GM18498 (cell line): ENCODE data around the gene TSPO.
"Not testable (repeated sequence)": the region's sequence is repeated elsewhere in the genome, so short reads cannot be mapped to it uniquely, and the experiment has no call there.

ENCODE experiments used
- ATAC-seq: cut with Tn5 transposase; IDR thresholded peaks from one replicate; pipeline ENCODE4 v1.9.1; 2021; ENCODE audit warnings: mild to moderate bottlenecking, moderate library complexity; ENCODE audit not compliant: unreplicated experiment

TSPO gene

GRCh38 chr22:43151251-43152002 lies at the start of gene TSPO:
Gene TSPO, plus strand, starts transcription at chr22:43151559. Its CDS starts 7,680 bp downstream, at chr22:43159239.
- no peak for ATAC-seq

- ATAC-seq, result not testable (repeated sequence)
Observed at GRCh38 chr22:43104056-43104625, 47.2 kb upstream of the TSPO start.

- not testable (repeated sequence) for ATAC-seq
Observed at GRCh38 chr22:43104950-43105349, 46.4 kb upstream of the TSPO start.

DNA sequence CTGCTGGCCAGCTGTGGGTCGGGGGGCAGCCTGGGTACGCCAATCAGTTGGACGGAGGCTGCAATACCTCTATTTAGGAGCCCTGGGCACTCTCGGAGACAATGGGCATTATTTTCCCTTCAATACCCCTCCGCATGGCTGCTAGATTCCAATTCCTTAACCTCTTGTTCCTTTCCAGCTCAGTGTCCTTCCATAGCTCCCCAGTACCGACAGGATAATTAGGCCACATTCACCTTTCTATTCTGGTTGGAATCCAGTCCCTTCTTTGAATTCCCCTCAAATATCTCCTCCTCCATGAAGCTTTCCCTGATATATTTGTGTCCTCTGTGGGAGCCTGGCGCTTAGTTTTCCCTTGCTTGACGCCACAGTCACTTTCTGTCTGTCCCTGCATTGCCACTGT lies 45.1 kb upstream of the TSPO start:
- no peak for ATAC-seq

GRCh38 chr22:43109511-43109910 lies 41.8 kb upstream of the TSPO start:
- no peak for ATAC-seq

DNA sequence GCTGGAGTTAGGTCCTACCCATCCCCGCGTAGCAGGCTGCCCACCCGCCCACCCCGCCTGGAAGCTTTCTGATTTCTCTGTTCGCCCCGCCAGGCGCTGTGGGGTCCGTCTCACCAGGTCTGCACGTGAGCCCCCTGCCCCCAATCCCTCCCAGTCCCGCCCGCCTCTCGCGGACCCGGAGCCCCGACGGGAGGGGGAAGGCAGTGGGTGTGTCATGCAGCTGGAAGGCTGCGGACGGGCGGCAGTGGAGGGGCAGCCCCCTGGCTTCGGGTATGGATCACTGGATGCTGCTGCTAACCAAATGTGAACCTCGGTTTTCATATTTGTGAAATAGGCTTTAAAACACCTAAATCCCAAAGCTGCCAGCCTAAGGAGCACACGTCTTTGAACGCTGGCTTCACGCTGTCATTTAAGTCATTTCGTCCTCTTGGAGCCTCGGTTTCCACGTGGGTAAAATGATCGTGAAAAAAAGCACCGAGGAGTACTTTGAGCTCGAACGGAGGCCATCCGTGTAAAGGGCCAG lies 41.4 kb upstream of the TSPO start:
- ATAC-seq, result no peak

DNA sequence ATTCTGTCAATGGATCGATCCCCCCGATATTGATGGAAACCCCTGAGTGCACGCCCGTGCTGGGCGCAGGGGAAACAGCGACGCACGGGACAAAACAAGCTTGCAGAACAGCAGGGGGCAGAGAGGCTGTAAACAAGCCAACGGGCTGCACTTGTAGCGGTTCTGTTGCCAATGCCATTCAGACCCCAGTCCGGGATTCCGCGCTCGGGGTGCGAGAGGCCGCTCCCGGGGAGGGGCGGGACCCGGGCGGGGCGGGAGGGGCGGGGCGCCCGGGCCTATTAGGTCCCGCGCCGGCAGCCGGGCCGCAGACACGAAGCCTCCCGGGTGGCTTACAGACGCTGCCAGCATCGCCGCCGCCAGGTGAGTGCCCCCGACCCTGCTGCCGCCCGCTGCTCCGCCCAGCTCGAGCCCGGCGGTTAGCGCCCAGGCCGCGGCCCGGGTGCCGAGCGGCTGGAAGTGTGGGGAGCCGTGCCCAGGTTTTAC lies 40.9 kb upstream of the TSPO start, which contains the start of gene BIK:
BIK (plus strand) TSS at position 307 of the 483 bp plus-strand sequence. CDS start 13,273 bp downstream, outside the sequence.
- ATAC-seq, result no peak

GRCh38 chr22:43110927-43111623 lies 40.3 kb upstream of the TSPO start:
- no peak for ATAC-seq

DNA sequence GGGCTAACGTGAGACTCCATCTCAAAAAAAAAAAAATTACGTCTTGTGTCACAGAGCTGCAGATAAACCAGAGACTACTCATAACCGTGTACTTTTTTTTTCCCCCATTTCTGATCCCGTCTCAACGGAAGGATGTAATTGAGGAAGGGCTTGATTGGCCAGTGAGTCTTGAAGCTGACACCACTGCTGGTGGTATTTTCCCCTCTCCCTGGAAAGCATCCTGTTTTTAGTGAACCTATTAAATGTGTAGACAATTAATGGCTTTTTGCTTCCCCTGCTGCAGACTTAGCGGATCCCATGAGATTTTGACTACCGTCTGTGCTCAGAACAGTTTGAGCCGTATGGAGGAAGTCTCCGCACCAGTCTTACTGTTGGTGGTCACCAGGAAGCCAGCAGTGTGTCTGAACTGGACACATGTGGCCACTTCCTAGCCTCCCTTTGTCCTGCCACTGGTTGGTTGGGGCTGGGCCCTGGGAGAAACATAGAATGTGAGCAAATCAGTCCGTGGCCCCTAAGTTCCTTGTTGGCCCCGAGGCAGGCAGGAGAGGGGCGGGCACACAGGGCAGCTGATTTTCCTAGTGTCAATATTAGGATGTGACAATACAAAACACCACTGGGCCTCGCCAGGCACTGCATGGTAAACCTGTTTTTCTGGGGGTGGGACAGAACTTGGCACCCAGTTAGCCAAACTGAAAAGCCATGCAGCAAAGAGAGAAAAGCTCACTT lies 37.7 kb upstream of the TSPO start:
- no peak for ATAC-seq

DNA sequence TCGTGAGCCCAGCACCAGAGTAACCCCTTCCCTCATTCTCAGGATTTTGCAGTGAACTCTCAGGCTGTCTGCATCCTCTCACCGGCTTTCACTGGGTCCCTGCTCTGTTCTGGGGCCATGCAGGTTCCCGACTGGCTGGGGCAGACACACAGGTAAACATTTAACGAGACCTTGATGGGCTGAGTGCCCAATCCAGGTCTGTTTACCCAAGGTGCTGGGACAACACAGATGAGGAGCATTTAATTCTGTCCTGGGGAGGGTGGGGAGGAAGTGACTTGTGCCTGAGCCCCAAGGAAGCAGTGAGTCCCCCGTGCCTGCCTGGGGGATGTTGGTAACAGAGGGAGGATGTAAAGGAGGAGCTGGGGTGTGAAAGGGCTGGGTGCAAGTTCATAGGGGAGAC lies 36.4 kb upstream of the TSPO start:
- no peak for ATAC-seq

GRCh38 chr22:43116932-43117331 lies 34.4 kb upstream of the TSPO start:
- no peak for ATAC-seq

DNA sequence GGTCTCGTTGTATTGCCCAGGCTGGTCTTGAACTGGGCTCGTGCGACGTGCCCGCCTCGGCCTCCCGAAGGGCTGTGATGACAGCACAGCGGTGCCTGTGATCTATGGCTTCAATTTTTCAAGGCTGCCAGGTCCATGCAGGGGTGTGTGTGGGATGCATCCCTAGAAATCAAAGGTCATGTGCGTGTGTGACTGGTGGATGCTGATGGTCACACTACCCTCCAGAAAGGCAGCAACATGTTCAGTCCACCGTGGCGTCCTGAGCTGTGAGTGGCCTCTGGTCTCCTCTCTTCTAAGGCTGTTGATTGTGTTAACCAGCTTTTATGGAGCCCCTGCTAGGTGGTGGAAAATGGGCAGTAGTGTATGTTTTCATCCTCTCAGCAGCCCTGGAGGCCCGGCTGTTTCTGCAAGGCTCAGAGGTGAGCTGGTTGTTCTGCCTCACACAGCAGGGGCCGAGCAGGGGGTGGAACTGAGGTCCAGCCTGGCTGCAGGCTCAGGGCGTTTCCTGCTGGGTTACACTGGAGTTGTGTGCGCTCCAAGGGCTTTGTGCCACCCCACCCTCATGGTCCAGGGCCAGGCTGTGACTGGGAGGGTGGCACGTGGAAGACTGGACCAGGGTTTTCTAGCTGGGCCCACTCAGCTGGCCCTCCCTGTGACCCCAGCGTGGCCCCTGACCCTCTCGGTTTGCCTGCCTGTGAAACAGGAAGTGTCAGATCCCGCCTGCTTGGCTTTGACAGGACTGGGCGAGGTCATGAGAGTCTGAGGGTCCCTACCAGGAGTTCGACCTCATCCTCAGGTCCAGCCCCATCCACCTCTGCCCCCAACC lies 33.1 kb upstream of the TSPO start:
- ATAC-seq, result peak; percentile 2

DNA sequence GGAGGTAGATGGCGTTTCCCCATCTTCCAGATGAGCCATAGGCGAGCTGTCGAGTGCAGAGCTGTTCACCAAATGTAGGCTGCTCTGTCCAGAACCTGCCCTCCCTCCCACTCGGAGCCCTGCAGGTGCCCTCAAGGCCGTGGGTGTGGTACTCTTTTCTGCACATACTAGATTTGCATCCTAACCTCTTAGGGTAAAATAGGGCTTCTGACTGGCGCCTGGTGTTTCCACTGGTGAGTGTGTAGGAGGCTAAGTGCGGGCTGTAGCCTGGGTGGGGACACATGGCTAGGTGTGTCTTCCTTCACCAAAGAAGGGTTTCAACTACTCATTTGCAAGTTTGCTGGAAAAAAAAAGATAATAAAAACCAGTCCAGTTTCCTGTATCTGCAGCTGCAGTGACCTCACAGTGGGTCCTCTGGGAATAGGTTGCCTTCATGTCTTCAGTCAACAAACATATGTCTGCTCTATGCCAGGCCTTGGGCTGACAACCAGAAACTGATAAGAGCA lies 32.4 kb upstream of the TSPO start:
- peak; percentile 60 for ATAC-seq

DNA sequence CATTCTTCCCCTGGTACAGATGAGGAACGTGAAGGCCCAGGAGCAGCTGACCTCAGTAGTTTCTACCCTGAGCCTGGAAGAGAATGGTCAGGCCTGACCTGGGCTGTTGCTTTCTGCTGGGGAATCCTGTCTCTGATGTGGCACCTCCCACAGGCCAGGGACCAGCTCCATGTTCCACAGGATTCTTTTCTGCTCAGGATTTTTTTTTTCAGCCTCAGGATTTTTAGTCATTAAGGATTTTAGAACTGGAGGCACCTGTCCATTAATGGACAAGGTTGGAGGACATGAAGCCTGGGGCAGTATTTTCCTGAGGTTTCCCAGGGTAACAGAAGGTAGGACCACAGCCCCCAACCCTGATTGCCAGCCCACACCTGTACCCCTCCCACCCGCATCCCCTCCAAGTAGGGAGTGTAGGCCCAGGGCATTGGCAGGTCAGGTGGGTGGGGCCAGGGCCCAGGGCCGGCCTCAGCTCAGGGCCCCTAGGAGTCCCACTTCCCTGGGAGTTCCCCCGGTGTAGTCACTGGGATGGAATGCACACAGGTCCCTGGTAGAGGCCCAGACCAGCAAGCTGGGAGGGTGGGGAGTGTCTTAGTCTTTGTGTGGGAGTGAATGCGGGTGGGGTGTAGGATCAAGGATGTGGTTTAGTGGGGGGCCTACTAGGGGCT lies 24.7 kb upstream of the TSPO start:
- no peak for ATAC-seq

- no peak for ATAC-seq
Observed at GRCh38 chr22:43127166-43127908, 24.0 kb upstream of the TSPO start.

DNA sequence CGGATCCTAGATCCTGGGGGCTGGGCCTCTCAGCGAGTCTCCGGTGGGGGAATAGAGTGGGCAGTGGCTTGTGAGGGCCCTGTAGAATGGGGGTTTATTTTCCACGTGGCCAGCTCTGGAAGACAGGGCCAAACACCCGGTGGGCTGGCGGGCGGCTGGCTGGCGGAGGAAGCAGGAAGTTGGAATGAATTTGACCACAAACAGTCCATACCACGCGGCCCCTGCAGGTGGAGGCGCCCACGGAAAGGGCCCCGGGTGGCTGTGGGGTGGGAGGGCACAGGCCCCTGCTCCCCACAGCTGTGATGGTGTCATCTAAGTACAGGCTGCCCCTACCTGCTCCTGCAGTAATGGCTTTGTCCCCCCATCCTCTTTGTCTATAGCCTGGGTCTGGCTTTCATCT lies 23.2 kb upstream of the TSPO start:
- ATAC-seq, result no peak

DNA sequence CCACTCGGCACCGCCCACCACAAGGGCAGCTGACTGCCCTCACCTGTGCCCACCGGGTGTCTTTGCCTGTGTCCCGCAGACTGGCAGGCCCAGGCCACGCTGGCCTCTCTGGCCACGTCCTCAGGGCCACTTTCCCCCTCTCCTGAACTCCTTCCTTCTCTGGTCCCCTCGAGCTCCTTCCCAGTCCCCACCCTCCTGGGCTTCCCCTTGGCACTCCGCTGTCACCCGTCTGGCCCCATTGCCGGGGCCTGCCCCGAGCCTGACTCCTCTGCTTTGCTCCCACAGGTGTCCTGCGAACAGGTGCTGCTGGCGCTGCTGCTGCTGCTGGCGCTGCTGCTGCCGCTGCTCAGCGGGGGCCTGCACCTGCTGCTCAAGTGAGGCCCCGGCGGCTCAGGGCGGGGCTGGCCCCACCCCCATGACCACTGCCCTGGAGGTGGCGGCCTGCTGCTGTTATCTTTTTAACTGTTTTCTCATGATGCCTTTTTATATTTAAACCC lies 22.4 kb upstream of the TSPO start:
- no peak for ATAC-seq
